Measurements from ENCODE around the gene CGB2. TPM values are rescaled to one million over a fixed set of nuclear protein-coding genes. Genes with fewer than 3 reads are reported as not detected.

CGB2 gene
- total RNA-seq, 4 donors from 2014 or later, result not detected

DNA sequence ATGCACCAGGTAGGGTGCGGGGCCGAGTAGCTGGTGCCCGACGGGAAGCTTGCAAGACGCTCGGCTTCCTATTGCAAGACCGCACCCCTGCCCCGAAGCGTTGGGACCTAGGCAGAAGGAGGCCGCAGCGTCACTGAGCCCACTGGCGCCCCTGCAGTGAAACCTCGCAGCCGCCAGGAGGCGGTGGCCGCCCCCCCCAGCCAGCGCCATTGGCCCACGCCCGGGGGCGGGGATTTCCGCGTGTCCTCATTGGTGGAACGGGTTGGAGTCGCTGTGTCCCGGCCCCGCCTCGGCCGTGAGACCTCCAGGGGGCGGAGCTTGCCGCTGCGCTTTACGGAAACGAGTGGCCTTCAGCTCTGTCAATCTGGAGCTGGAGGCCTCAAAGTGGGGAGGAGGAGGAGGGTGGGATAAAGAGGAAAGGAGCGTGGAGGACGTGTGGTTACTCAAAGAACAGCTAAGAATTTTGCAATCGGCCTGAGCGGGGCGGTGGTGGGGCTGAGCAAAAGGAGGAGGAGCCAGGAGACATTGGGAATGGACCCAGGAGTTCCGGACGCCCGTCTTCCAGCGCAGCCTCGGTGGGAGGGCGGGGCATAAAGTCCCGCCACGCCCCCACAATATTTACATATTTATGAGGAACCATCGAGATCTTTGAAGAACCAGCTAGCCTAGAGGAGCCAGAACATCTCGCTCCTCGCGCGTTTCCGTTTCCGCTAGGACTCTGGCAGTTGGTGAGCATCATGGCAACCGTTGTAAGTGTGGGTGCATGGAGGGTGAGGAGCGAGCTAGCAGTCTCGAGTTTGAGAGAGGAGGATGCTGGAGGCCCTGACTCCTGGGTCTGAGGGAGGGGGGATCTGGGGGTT is 38.3 kb upstream of the CGB2 start, which contains the start of the genes GYS1 and RUVBL2:
TSS of gene GYS1 (minus strand) at position 135 of the 860 bp plus-strand sequence. CDS start 197 bp downstream, outside the sequence.
TSS of gene RUVBL2 (plus strand) at position 713 of the 860 bp plus-strand sequence. CDS start at position 738, 25 bp downstream.
- peaks cover 0 to 2% (median 0%) of the 10 kb centered on the region in 4 donors for H3K36me3 ChIP-seq
- no peaks in the 10 kb centered on the region for H3K27me3 ChIP-seq
- in situ Hi-C loops (cut with MboI; ENCODE audit: low pct_ligation_motif_present in 1 of 4, low pct_unique_long_range_greater_than_20kb in 1 of 4, low sequenced_read_pairs in 3 of 4) (no loop called here), intact Hi-C loops (cut with DNase I; ENCODE audit: low total_unique reads) (loop anchor here (2.0 kb wide), 1 partner anchor 203 kb away; no protein-coding TSS in a partner anchor)
- TF ChIP-seq, protein P1, sequence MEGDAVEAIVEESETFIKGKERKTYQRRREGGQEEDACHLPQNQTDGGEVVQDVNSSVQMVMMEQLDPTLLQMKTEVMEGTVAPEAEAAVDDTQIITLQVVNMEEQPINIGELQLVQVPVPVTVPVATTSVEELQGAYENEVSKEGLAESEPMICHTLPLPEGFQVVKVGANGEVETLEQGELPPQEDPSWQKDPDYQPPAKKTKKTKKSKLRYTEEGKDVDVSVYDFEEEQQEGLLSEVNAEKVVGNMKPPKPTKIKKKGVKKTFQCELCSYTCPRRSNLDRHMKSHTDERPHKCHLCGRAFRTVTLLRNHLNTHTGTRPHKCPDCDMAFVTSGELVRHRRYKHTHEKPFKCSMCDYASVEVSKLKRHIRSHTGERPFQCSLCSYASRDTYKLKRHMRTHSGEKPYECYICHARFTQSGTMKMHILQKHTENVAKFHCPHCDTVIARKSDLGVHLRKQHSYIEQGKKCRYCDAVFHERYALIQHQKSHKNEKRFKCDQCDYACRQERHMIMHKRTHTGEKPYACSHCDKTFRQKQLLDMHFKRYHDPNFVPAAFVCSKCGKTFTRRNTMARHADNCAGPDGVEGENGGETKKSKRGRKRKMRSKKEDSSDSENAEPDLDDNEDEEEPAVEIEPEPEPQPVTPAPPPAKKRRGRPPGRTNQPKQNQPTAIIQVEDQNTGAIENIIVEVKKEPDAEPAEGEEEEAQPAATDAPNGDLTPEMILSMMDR (IDR thresholded peaks at IDR 0.05), result peak; percentile 97 to 100 (median 99)
- TF ChIP-seq EP300 (IDR thresholded peaks at IDR 0.05; ENCODE audit: low read depth) (no peak), POLR2AphosphoS5 (IDR thresholded peaks at IDR 0.05) (peak; percentile 96 to 98 (median 98)), POLR2A (IDR thresholded peaks at IDR 0.05) (peak; percentile 92)
- peak within 1 kb of the TSS; percentile 89 to 96 (median 94) for H3K27ac ChIP-seq
- no peaks in the 10 kb centered on the region for H3K9me3 ChIP-seq
- peak; percentile 99 for DNase-seq
- 0% methylated on average over 10 to 56 of the region's 56 CpGs for WGBS, 2 donors (ENCODE audit: low coverage in 1 of 2)
- H3K4me3 ChIP-seq, result peak within 1 kb of the TSS; percentile 47 to 87 (median 54)
- peaks cover 16 to 36% (median 29%) of the 10 kb centered on the region in 4 donors for H3K4me1 ChIP-seq

DNA sequence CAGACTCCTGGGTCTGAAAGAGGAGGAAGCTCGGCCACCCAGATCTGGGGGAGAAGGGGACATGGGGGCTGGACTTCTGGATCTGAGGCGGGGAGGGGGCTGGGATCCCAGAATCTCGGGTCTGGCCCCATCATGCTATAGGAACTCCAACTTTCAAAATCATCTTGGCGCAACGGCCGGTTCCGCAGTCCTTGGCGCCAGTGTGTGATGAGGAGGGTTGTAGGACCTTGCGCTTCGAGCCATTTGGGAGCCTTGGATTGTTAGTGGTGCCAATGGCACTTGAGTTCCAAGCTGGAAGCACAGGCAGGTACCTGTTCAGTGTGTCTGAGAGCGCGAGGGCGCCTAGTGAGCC is 37.7 kb upstream of the CGB2 start:
- no peak for DNase-seq
- in situ Hi-C loops (cut with MboI; ENCODE audit: low pct_ligation_motif_present in 1 of 4, low pct_unique_long_range_greater_than_20kb in 1 of 4, low sequenced_read_pairs in 3 of 4), result no loop called here
- H3K4me3 ChIP-seq, result peak overlapping the region; percentile 47 to 87 (median 54)
- peak overlapping the region; percentile 89 to 96 (median 94) for H3K27ac ChIP-seq
- intact Hi-C loops (cut with DNase I; ENCODE audit: low total_unique reads), result no loop called here
- H3K4me1 ChIP-seq, result peaks cover 16 to 36% (median 29%) of the 10 kb centered on the region in 4 donors
- 2 to 4% methylated on average over 4 to 13 of the region's 13 CpGs for WGBS, 2 donors (ENCODE audit: low coverage in 1 of 2)
- H3K36me3 ChIP-seq, result no peaks in the 10 kb centered on the region
- no peaks in the 10 kb centered on the region for H3K9me3 ChIP-seq
- TF ChIP-seq EP300 (IDR thresholded peaks at IDR 0.05; ENCODE audit: low read depth), result no peak
- TF ChIP-seq POLR2A (IDR thresholded peaks at IDR 0.05), result no peak
- TF ChIP-seq, protein P1 (IDR thresholded peaks at IDR 0.05), result no peak
- no peak for TF ChIP-seq POLR2AphosphoS5 (IDR thresholded peaks at IDR 0.05)
- H3K27me3 ChIP-seq, result no peaks in the 10 kb centered on the region

DNA sequence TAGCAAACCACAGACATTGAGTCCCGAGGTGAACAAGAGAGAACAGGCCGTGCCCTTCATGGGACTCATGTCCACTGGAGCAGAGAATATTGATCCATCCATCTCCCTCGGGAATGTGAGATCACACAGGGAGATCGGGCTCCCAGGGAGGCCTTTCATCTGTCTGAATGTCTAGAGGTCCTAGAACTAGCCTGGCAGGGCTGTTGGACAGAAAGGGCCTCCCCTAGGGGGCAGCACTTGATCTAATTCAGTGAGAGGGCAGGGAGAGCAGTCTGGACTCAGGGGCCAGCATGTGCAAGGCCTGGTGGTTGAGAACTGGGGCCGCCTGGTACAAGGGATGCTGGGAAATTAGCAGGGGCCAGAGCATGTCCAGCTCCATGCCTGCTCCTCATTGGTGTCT is 33.7 kb upstream of the CGB2 start:
- peaks cover 7 to 16% (median 12%) of the 10 kb centered on the region in 4 donors for H3K4me1 ChIP-seq
- TF ChIP-seq POLR2A (IDR thresholded peaks at IDR 0.05) (no peak), POLR2AphosphoS5 (IDR thresholded peaks at IDR 0.05) (no peak), EP300 (IDR thresholded peaks at IDR 0.05; ENCODE audit: low read depth) (no peak)
- TF ChIP-seq, protein P1 (IDR thresholded peaks at IDR 0.05), result peak; percentile 22 to 40 (median 34)
- peak; percentile 62 for DNase-seq
- H3K9me3 ChIP-seq, result no peaks in the 10 kb centered on the region
- WGBS, 2 donors (ENCODE audit: low coverage in 1 of 2), result 80 to 100% methylated on average over 2 to 5 of the region's 5 CpGs
- H3K4me3 ChIP-seq, result no peak overlapping the region
- H3K27me3 ChIP-seq, result no peaks in the 10 kb centered on the region
- intact Hi-C loops (cut with DNase I; ENCODE audit: low total_unique reads), result no loop called here
- H3K36me3 ChIP-seq, result no peaks in the 10 kb centered on the region
- H3K27ac ChIP-seq, result no peak overlapping the region
- in situ Hi-C loops (cut with MboI; ENCODE audit: low pct_ligation_motif_present in 1 of 4, low pct_unique_long_range_greater_than_20kb in 1 of 4, low sequenced_read_pairs in 3 of 4), result no loop called here
